T-helper 9 cell (primary cell): Measurements from ENCODE around the gene DMRTB1.
A peak's percentile ranks its signal among the peaks of the same experiment; 100 is the strongest.

Experiments used
- DNase-seq: peaks from one replicate; pipeline ENCODE4 v3.0.0-alpha.2; 2020

The DMRTB1 gene

GRCh38 chr1:53465023-53465957 is 6.1 kb downstream of the DMRTB1 start:
- no peak for DNase-seq

- DNase-seq: no peak
Measured at GRCh38 chr1:53467391-53467790, 8.2 kb downstream of the DMRTB1 start.

GRCh38 chr1:53468374-53468773 is 9.2 kb downstream of the DMRTB1 start:
- no peak for DNase-seq

GRCh38 chr1:53469373-53469772 is 10.2 kb downstream of the DMRTB1 start:
- no peak for DNase-seq

GRCh38 chr1:53470155-53470554 is 11.0 kb downstream of the DMRTB1 start:
- DNase-seq: no peak

GRCh38 chr1:53470584-53470983 is 11.4 kb downstream of the DMRTB1 start:
- no peak for DNase-seq

GRCh38 chr1:53471000-53471399 is 11.8 kb downstream of the DMRTB1 start:
- no peak for DNase-seq

- DNase-seq: no peak
Measured at GRCh38 chr1:53473463-53473862, 14.3 kb downstream of the DMRTB1 start.

- DNase-seq: no peak
Measured at GRCh38 chr1:53475664-53476063, 16.5 kb downstream of the DMRTB1 start.

- no peak for DNase-seq
Measured at GRCh38 chr1:53476579-53476978, 17.4 kb downstream of the DMRTB1 start.

GRCh38 chr1:53477651-53478501 is 18.7 kb downstream of the DMRTB1 start:
- no peak for DNase-seq

- DNase-seq: no peak
Measured at GRCh38 chr1:53478502-53478818, 19.3 kb downstream of the DMRTB1 start.

GRCh38 chr1:53480678-53481077 is 21.5 kb downstream of the DMRTB1 start:
- no peak for DNase-seq

- DNase-seq: no peak
Measured at GRCh38 chr1:53481456-53481855, 22.3 kb downstream of the DMRTB1 start.

GRCh38 chr1:53482441-53483153 is 23.4 kb downstream of the DMRTB1 start:
- no peak for DNase-seq

GRCh38 chr1:53483170-53483569 is 24.0 kb downstream of the DMRTB1 start:
- DNase-seq: no peak

GRCh38 chr1:53483656-53484055 is 24.5 kb downstream of the DMRTB1 start:
- DNase-seq: no peak

- no peak for DNase-seq
Measured at GRCh38 chr1:53484705-53485477, 25.7 kb downstream of the DMRTB1 start.

GRCh38 chr1:53485478-53486394 is 26.5 kb downstream of the DMRTB1 start:
- peak; percentile 47 for DNase-seq

- no peak for DNase-seq
Measured at GRCh38 chr1:53486395-53487026, 27.3 kb downstream of the DMRTB1 start.

GRCh38 chr1:53490351-53490750 is 31.2 kb downstream of the DMRTB1 start:
- no peak for DNase-seq
